Epithelial cell of esophagus (primary cell): ENCODE results near the gene SLC25A26.

ENCODE experiments used
- DNase-seq: peaks from one replicate; pipeline ENCODE4 v3.0.0; 2010; ENCODE audit warnings: low read depth
- H3K4me3 ChIP-seq: 2 replicates; pipeline ENCODE4 v1.5.1; 2011; ENCODE audit warnings: mild to moderate bottlenecking, low read length, control low read depth
- TF ChIP-seq, protein P1 (sequence below): IDR thresholded peaks from 2 replicates; pipeline ENCODE4 v1.5.1; 2011; ENCODE audit warnings: low read depth, mild to moderate bottlenecking, low read length, control low read depth, inconsistent platforms; ENCODE audit not compliant: insufficient read depth; ENCODE audit errors: missing control alignments

Gene SLC25A26

DNA sequence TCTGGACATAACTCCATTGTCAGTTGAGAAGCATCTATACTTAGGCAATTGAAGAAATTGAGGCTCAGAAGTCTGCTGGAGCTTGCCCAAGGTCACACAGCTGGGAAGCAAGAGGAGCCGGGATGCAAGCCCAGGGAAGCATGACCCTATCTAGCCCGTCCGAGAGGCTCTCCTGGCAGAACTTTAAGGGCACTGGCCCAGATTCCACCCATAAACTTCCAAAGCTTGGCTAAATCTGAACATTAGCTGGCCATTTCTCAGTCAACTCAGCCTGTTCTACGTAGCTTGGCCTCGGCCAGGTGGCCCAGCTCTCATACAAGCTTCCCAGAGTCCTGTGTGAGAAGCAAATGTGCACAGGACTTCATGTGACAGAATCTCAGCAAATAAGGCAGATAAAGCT lies 204.2 kb downstream of the SLC25A26 start:
- H3K4me3 ChIP-seq, result no peak overlapping the region
- no peak for DNase-seq
- TF ChIP-seq, protein P1, sequence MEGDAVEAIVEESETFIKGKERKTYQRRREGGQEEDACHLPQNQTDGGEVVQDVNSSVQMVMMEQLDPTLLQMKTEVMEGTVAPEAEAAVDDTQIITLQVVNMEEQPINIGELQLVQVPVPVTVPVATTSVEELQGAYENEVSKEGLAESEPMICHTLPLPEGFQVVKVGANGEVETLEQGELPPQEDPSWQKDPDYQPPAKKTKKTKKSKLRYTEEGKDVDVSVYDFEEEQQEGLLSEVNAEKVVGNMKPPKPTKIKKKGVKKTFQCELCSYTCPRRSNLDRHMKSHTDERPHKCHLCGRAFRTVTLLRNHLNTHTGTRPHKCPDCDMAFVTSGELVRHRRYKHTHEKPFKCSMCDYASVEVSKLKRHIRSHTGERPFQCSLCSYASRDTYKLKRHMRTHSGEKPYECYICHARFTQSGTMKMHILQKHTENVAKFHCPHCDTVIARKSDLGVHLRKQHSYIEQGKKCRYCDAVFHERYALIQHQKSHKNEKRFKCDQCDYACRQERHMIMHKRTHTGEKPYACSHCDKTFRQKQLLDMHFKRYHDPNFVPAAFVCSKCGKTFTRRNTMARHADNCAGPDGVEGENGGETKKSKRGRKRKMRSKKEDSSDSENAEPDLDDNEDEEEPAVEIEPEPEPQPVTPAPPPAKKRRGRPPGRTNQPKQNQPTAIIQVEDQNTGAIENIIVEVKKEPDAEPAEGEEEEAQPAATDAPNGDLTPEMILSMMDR, result no peak

DNA sequence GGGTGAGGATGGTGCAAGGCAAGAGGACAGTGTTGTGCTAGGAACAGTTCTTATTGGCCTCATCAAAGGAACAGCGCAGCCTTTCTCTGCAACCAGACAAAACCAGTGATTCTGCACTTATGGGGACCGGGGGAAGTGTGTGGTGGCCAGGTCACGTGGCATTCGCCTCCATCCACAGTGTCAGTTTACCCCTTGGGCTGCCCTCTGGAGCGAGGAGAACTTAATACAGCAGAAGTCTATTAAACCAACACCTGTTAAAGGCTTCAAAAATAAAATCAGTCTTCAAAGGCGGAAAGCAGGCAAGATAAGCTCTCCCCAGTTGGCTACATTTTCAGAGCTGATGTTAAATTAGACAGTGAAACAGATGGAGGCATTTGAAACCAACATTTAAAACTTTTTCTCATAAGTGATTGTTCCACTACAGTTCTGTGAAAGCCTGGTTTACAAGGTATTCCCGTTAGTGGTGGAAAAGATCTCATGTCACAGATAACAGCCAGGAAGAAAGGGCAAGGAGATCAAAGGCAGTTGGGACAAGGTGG lies 204.8 kb downstream of the SLC25A26 start:
- no peak overlapping the region for H3K4me3 ChIP-seq
- TF ChIP-seq, protein P1, result no peak
- no peak for DNase-seq

DNA sequence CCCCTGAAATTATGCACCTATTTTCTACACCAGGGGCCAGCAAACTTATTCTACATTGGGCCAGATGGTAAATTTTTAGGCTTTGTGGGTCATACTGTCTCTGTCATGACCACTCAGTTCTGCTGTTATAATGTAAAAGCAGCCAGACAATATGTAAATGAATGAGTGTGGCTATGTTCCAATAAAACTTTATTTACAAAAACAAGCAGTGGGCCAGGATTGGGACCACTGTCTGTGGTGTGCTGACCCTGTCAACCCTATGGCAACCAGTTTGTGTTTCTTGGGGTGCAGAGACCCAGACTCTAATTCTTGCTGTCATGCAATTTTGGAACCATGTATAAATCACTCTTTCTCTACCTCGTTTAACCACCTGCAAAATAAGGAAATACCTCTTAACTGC lies 205.3 kb downstream of the SLC25A26 start:
- DNase-seq, result no peak
- TF ChIP-seq, protein P1, result no peak
- no peak overlapping the region for H3K4me3 ChIP-seq

DNA sequence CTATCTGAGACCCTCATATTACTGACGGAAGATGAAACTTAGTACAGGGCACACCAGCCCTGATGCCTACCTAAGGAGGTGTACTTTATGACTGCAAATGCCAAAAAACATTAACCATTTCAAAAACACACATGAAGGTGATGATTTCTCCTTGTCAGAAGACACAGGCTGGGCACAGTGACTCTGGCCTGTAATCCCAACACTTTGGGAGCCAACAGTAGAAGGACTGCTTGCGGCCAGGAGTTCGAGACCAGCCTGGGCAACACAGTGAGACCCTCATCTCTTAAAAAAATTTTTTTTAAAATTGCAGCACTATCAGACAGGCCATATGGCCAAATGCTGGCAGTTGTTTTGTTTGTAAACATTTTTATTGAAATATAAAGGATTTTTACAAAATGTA lies 206.6 kb downstream of the SLC25A26 start:
- no peak overlapping the region for H3K4me3 ChIP-seq
- TF ChIP-seq, protein P1, result no peak
- no peak for DNase-seq

DNA sequence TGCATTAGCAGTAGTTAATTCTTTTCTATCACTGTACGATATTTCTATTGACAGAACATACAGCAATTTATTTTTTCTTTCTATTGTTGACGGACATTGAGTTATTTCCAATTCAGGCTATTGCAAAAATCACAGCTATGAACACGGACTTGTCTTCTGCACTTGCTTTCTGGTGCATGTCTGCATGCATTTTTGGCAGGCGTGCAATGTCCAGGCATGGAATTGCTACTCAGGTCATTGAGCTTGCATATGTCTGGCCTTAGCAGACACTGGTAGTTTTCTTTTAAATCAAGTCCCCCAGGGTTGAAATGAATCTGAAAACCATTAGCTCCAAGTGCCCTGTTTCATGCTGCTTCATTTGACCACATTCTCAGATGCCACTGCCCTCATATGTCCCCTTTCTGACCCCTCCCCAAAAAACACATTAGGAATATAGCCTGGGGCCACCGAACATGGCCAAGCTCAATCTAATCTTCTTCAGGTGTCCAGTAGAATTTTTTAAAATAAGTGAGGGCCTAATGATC lies 207.2 kb downstream of the SLC25A26 start:
- no peak overlapping the region for H3K4me3 ChIP-seq
- no peak for DNase-seq
- TF ChIP-seq, protein P1, result no peak
